ENCODE data around the gene GHRHR.

GRCh38 chr7:30930621-30931020, 33.1 kb upstream of the GHRHR start:
- TF ChIP-seq GATA2 (IDR thresholded peaks at IDR 0.05; ENCODE audit: low read depth, low read length) (no peak), GATA3 (IDR thresholded peaks at IDR 0.05; ENCODE audit: low read depth, low read length) (no peak)

Measured in SH-SY5Y (cell line).